IPS-NIHi11 (cell line): Measurements from ENCODE around the gene IFNA4.
A peak's percentile ranks its signal among the peaks of the same experiment; 100 is the strongest.

Source experiments
- DNase-seq: peaks from one replicate; pipeline ENCODE4 v3.0.0; 2012; ENCODE audit warnings: mixed read lengths, low spot score

IFNA4 gene

DNA sequence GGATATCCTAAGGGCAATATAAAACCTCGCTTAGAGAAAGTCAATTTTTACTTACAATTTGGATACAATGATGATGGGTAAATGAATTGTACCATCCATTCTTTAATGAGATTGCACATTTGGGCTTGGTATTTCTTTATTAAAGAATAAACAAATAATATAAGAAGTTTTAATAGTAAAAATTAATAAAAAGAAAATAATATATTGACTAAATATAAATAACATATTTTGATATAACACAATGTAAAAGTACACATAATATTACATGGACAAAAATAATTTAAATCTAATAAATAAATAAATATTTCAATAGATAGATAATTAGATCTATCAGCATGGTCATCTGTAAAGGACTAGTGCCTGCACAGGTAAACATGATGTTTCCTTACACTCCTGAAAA is 21.9 kb downstream of the IFNA4 start:
- DNase-seq = no peak

DNA sequence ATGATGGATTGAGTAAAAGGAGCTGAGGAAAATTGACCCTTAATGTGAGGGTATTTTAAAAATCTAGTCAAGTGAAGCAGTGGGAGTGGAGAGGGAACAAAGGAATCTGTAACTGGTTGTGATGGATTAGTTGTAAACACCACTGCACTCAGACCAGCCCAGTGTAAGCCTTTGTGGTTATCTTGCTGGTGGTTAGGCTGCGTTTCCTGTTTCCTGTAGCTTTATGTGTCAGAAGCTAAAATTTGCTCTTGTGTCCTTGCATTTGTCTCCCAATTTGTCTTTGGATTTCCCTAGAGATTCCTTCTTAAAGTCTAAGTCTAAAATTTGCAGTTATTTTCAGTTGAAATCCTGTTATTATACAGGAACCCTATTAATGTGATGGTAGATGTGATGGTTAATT is 27.2 kb downstream of the IFNA4 start:
- DNase-seq = no peak

DNA sequence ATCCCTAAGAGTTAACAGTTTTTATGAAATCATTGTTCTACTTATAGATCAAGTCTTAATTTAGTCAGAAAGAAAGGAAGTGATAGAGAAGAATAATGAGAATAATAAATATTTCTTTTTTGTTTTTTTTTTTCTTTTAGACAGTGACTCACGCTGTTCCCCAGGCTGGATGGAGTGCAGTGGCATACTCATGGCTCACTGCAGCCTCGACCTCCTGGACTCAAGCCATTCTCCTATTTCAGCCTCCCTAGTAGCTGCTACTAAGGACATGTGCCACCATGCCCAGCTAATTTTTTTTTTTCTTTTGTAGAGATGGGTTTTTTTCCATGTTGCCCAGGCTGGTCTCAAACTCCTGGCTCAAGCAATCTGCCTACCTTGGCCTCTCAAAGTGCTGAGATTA is 31.9 kb downstream of the IFNA4 start:
- no peak for DNase-seq

DNA sequence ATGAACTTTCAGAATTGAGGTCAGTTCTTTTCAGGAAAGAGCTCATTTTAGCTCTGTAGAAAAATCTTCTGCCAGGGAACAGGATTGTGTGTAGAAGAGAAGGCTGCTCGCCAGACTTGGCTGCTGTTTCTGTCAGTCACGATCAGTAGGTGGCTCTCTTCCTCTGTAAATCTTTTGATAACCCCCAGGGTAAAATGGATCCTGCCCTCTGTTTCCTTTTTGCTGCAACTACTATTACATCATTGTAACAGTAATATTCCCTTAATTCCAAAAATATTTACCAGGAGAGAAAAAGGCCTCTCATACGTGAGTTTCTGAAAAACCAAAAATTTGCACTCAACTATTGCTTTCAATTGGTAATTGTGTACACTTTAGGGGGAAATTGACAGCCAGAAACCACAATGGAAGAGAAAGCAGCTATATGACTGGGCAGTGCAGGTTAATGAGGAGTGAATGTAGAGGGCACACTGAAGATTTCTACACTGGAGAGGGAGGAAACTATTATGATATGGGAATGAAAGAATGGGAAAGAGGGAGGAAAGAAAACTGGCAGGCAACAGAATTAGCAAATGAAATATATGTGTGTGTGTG is 33.3 kb downstream of the IFNA4 start:
- peak; percentile 45 for DNase-seq

- DNase-seq = no peak
Observed at GRCh38 chr9:21153336-21154017, 33.9 kb downstream of the IFNA4 start.

DNA sequence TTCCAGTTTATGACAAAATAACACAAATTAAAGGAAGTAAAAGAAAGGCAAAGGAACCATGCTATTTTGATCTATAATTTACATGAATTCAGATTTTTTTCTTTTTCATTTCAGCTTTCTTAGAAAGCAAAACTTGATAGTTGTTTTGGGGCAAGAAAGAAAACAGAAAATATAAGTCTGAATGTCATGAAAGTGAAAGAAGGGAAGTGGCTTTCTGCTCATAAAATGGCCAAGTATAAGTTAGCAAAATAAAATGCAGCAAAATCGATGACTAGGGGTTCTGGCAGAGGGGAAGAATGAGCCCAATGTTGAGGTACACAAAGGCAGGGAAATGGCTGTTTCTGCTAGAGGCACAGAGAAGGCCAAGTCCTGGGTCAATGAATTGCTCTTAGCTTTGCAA is 42.8 kb downstream of the IFNA4 start:
- DNase-seq = no peak

- DNase-seq = peak; percentile 28
Observed at GRCh38 chr9:21141427-21141882, 45.9 kb downstream of the IFNA4 start, which contains the start of gene IFNW1. Gene IFNW1, minus strand, starts transcription at chr9:21141832. Its CDS starts 262 bp downstream, at chr9:21141570.

DNA sequence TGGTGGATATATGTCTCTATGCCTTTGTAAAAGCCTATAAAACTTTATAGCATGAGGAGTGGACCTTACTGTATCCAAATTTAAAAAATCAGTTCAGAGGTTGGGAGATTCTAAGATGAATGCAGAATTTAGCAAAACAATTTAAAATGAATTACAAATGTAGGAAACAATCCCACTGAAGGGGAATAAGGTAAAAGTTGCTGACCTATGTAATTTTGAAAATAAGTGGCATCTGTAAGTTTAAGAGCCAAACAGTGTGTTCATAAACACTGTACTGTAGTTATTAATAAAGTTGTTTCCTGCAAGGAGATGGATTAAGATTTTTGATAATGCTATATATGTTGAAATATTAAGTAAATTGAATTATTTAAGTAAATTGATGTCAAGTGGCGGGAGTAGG is 50.4 kb downstream of the IFNA4 start:
- no peak for DNase-seq
